OCI-LY3 (cell line): ENCODE measurements around the gene PCDHGA7.

Source experiments
- EZH2phosphoT487 ChIP-seq: fragments of 200-600 bp; shearing (Covaris generic); IDR thresholded peaks from 2 replicates; pipeline ENCODE4 v1.6.1; 2018; ENCODE audit warnings: antibody characterized with exemption, mixed run types, low read depth
- TF ChIP-seq, protein P1 (sequence below): fragments of 200-600, 300-600 bp; sonication (generic); IDR thresholded peaks from 2 replicates; pipeline ENCODE4 v1.5.1; 2014; ENCODE audit warnings: antibody characterized with exemption, low read length, low read depth

GRCh38 chr5:141351591-141351990 lies 31.0 kb upstream of the PCDHGA7 start:
- TF ChIP-seq, protein P1, sequence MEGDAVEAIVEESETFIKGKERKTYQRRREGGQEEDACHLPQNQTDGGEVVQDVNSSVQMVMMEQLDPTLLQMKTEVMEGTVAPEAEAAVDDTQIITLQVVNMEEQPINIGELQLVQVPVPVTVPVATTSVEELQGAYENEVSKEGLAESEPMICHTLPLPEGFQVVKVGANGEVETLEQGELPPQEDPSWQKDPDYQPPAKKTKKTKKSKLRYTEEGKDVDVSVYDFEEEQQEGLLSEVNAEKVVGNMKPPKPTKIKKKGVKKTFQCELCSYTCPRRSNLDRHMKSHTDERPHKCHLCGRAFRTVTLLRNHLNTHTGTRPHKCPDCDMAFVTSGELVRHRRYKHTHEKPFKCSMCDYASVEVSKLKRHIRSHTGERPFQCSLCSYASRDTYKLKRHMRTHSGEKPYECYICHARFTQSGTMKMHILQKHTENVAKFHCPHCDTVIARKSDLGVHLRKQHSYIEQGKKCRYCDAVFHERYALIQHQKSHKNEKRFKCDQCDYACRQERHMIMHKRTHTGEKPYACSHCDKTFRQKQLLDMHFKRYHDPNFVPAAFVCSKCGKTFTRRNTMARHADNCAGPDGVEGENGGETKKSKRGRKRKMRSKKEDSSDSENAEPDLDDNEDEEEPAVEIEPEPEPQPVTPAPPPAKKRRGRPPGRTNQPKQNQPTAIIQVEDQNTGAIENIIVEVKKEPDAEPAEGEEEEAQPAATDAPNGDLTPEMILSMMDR, result no peak
- TF ChIP-seq EZH2phosphoT487, result no peak
